Measurements from ENCODE around the gene SNAP29.

The SNAP29 gene

GRCh38 chr22:20847318-20847822 is 11.4 kb upstream of the SNAP29 start:
- H2AFZ ChIP-seq (ENCODE audit: low read length), result no peak overlapping the region
- no peaks in the 10 kb centered on the region for H3K9me3 ChIP-seq (ENCODE audit: insufficient read depth, low read depth, low read length)
- H3K4me3 ChIP-seq (ENCODE audit: low read length, poor library complexity, severe bottlenecking), result no peak overlapping the region
- TF ChIP-seq EZH2phosphoT487 (IDR thresholded peaks at IDR 0.05; ENCODE audit: borderline replicate concordance) (no peak), CTCF (conservative IDR thresholded peaks at IDR 0.05; ENCODE audit: low read length) (no peak)
- H3F3A ChIP-seq (ENCODE audit: low read depth), result 0 out of 2 replicates have a peak, but pooled peaks cover 2% of the 10 kb centered on the region
- H3K9ac ChIP-seq (ENCODE audit: low read depth, low read length, poor library complexity, severe bottlenecking), result no peak overlapping the region
- H3K79me2 ChIP-seq (ENCODE audit: insufficient read depth, low read length), result peaks cover 94% of the 10 kb centered on the region
- no peaks in the 10 kb centered on the region for H3K36me3 ChIP-seq (ENCODE audit: insufficient read depth, low read length)
- no peaks in the 10 kb centered on the region for H3K27me3 ChIP-seq (ENCODE audit: insufficient read depth, low read length, poor library complexity, severe bottlenecking)
- no peak overlapping the region for H3K4me2 ChIP-seq (ENCODE audit: low read depth, low read length, poor library complexity, severe bottlenecking)
- H3K4me1 ChIP-seq (ENCODE audit: insufficient read depth, low read length, poor library complexity, severe bottlenecking), result peaks cover 5% of the 10 kb centered on the region
- no peaks in the 10 kb centered on the region for H3K9me2 ChIP-seq (replicated peaks; ENCODE audit: low read depth, low read length)
- H4K20me1 ChIP-seq (ENCODE audit: insufficient read depth, low read length, poor library complexity, severe bottlenecking), result peaks cover 52% of the 10 kb centered on the region

- Histone ChIP-seq H3K9ac (ENCODE audit: low read depth, low read length, poor library complexity, severe bottlenecking) (no peak overlapping the region), H3K4me1 (ENCODE audit: insufficient read depth, low read length, poor library complexity, severe bottlenecking) (peaks cover 32% of the 10 kb centered on the region), H3K9me3 (ENCODE audit: insufficient read depth, low read depth, low read length) (no peaks in the 10 kb centered on the region), H3F3A (ENCODE audit: low read depth) (0 out of 2 replicates have a peak, but pooled peaks cover 2% of the 10 kb centered on the region), H2AFZ (ENCODE audit: low read length) (no peak overlapping the region), H3K4me3 (ENCODE audit: low read length, poor library complexity, severe bottlenecking) (no peak overlapping the region), H3K36me3 (ENCODE audit: insufficient read depth, low read length) (no peaks in the 10 kb centered on the region), H3K4me2 (ENCODE audit: low read depth, low read length, poor library complexity, severe bottlenecking) (peak overlapping the region; percentile 36), H3K9me2 (replicated peaks; ENCODE audit: low read depth, low read length) (no peaks in the 10 kb centered on the region), H4K20me1 (ENCODE audit: insufficient read depth, low read length, poor library complexity, severe bottlenecking) (peaks cover 72% of the 10 kb centered on the region), H3K27me3 (ENCODE audit: insufficient read depth, low read length, poor library complexity, severe bottlenecking) (no peaks in the 10 kb centered on the region), H3K79me2 (ENCODE audit: insufficient read depth, low read length) (peaks cover 97% of the 10 kb centered on the region)
- no peak for TF ChIP-seq EZH2phosphoT487 (IDR thresholded peaks at IDR 0.05; ENCODE audit: borderline replicate concordance)
- TF ChIP-seq CTCF (conservative IDR thresholded peaks at IDR 0.05; ENCODE audit: low read length), result peak; percentile 28; the same call in 1 of the 2 replicates
Observed at GRCh38 chr22:20852076-20852475, 6.7 kb upstream of the SNAP29 start.

- Histone ChIP-seq H3K79me2 (ENCODE audit: insufficient read depth, low read length) (peaks cover 97% of the 10 kb centered on the region), H3K9me2 (replicated peaks; ENCODE audit: low read depth, low read length) (no peaks in the 10 kb centered on the region), H3F3A (ENCODE audit: low read depth) (0 out of 2 replicates have a peak, but pooled peaks cover 2% of the 10 kb centered on the region), H3K36me3 (ENCODE audit: insufficient read depth, low read length) (no peaks in the 10 kb centered on the region), H3K4me2 (ENCODE audit: low read depth, low read length, poor library complexity, severe bottlenecking) (peak overlapping the region; percentile 36), H4K20me1 (ENCODE audit: insufficient read depth, low read length, poor library complexity, severe bottlenecking) (peaks cover 75% of the 10 kb centered on the region), H3K4me3 (ENCODE audit: low read length, poor library complexity, severe bottlenecking) (no peak overlapping the region), H3K9me3 (ENCODE audit: insufficient read depth, low read depth, low read length) (no peaks in the 10 kb centered on the region), H2AFZ (ENCODE audit: low read length) (no peak overlapping the region), H3K27me3 (ENCODE audit: insufficient read depth, low read length, poor library complexity, severe bottlenecking) (no peaks in the 10 kb centered on the region), H3K4me1 (ENCODE audit: insufficient read depth, low read length, poor library complexity, severe bottlenecking) (peaks cover 36% of the 10 kb centered on the region), H3K9ac (ENCODE audit: low read depth, low read length, poor library complexity, severe bottlenecking) (peak overlapping the region; percentile 7)
- TF ChIP-seq EZH2phosphoT487 (IDR thresholded peaks at IDR 0.05; ENCODE audit: borderline replicate concordance) (no peak), CTCF (conservative IDR thresholded peaks at IDR 0.05; ENCODE audit: low read length) (no peak)
Observed at GRCh38 chr22:20852503-20852902, 6.3 kb upstream of the SNAP29 start.

All from Loucy (cell line).